GM12878 (cell line): ENCODE measurements around the gene FCRL6. TPM values are rescaled to one million over a fixed set of nuclear protein-coding genes. Genes with fewer than 3 reads are reported as not detected.

ENCODE experiments used
- CEBPZ ChIP-seq: fragments of 150-350 bp; IDR thresholded peaks from 2 replicates; pipeline ENCODE4 v1.6.1; 2016; ENCODE audit warnings: low read depth, low read length
- CHD4 ChIP-seq: fragments of 200-600 bp; sonication (generic); IDR thresholded peaks from 2 replicates; pipeline ENCODE4 v1.6.1; 2016; ENCODE audit warnings: mild to moderate bottlenecking
- E2F8 ChIP-seq: fragments of 450-650 bp; IDR thresholded peaks from 2 replicates; pipeline ENCODE4 v1.6.1; 2018; ENCODE audit warnings: mild to moderate bottlenecking, low read depth, moderate library complexity; ENCODE audit not compliant: partially characterized antibody
- EP300 ChIP-seq, 2 experiments: fragments of 150-350 bp in 1 of 2; IDR thresholded peaks; 2 replicates each; pipeline ENCODE4 v1.6.1; 2011 to 2012; ENCODE audit warnings: low read depth in 2 of 2, low read length in 2 of 2, borderline replicate concordance in 1 of 2, improper control_type of control experiment in 1 of 2, inconsistent platforms in 1 of 2; ENCODE audit not compliant: control insufficient read depth in 1 of 2
- IRF3 ChIP-seq: fragments of 450-650 bp; IDR thresholded peaks from 2 replicates; pipeline ENCODE4 v1.6.1; 2014; ENCODE audit warnings: mild to moderate bottlenecking
- SRF ChIP-seq, 2 experiments: IDR thresholded peaks; 2 replicates each; pipeline ENCODE4 v1.6.1; 2011; ENCODE audit warnings: low read depth in 2 of 2, low read length in 2 of 2, mild to moderate bottlenecking in 1 of 2, moderate library complexity in 1 of 2
- USF2 ChIP-seq: IDR thresholded peaks from 2 replicates; pipeline ENCODE4 v1.6.1; 2011; ENCODE audit warnings: low read depth, low read length, improper control_type of control experiment, borderline replicate concordance
- polyA plus RNA-seq, 11 experiments: library from polyadenylated mRNA; depleted of rRNA in 4 of 11; unstranded in 6 of 11; stranded (reverse) in 5 of 11; fragments of >200 nt; fragmentation: Nextera tagmentation in 4 of 11; fragmentation: Illumina TruSeq in 1 of 11; extraction: Ambion mirVana in 4 of 11; extraction: Trizol in 1 of 11; gene quantifications; 1 replicate in 1 of 11; 2 replicates in 10 of 11; pipeline versions ENCODE4 v1.2.1 to v1.2.3, GENCODE V29; 2011 to 2016; ENCODE audit warnings: inconsistent platforms in 2 of 11, missing spikeins in 2 of 11, low read depth in 1 of 11
- total RNA-seq, 4 experiments: library from RNA; depleted of rRNA in 3 of 4; stranded (reverse); fragments of >200 nt in 3 of 4; fragmentation: Illumina TruSeq in 1 of 4; extraction: Trizol in 1 of 4; gene quantifications; 2 replicates each; pipeline versions ENCODE4 v1.2.1 to v1.2.3, GENCODE V29; 2013 to 2021

Gene FCRL6
- total and polyA plus RNA-seq, 10 of the 15 experiments (the other 5 are each of a cell fraction or from before 2014, with no cell fraction given): 0.04 to 0.16 (median 0.11) TPM; not detected in 7

- TF ChIP-seq E2F8: no peak
- TF ChIP-seq CHD4: no peak
- TF ChIP-seq USF2: no peak
- no peak for TF ChIP-seq EP300 (IDR thresholded peaks at IDR 0.05; ENCODE audit: borderline replicate concordance in 1 of 2, control insufficient read depth in 1 of 2, low read depth in 2 of 2, low read length in 2 of 2)
- no peak for TF ChIP-seq CEBPZ
- TF ChIP-seq SRF (IDR thresholded peaks at IDR 0.05; ENCODE audit: low read depth in 2 of 2, low read length in 2 of 2): no peak
- no peak for TF ChIP-seq IRF3
Observed at GRCh38 chr1:159828581-159829272, 26.6 kb downstream of the FCRL6 start (continued).
